HepG2 (cell line): ENCODE data around the gene P4HB. TPM values are rescaled to one million over a fixed set of nuclear protein-coding genes. Genes with fewer than 3 reads are reported as not detected.

ENCODE experiments used
- GTF3A ChIP-seq: sonication (generic); formaldehyde crosslinking; conservative IDR thresholded peaks from 2 replicates; pipeline ENCODE4 v1.4.0; 2020; ENCODE audit warnings: mild to moderate bottlenecking, missing genetic modification reagents
- HOXA5 ChIP-seq: sonication (generic); formaldehyde crosslinking; IDR thresholded peaks from 2 replicates; pipeline ENCODE4 v1.4.0; 2020; ENCODE audit warnings: missing genetic modification reagents
- KDM4B ChIP-seq: sonication (generic); formaldehyde crosslinking; IDR thresholded peaks from 2 replicates; pipeline ENCODE4 v1.4.0; 2020; ENCODE audit warnings: missing genetic modification reagents
- MYNN ChIP-seq: sonication (generic); formaldehyde crosslinking; IDR thresholded peaks from 2 replicates; pipeline ENCODE4 v1.4.0; 2020; ENCODE audit warnings: mild to moderate bottlenecking, low read depth, missing genetic modification reagents
- POLR2A ChIP-seq, 2 experiments: IDR thresholded peaks; 2 replicates each; pipeline ENCODE4 v1.6.1; 2011; ENCODE audit warnings: low read depth in 2 of 2, low read length in 2 of 2, mild to moderate bottlenecking in 1 of 2, moderate library complexity in 1 of 2; ENCODE audit not compliant: insufficient read depth in 1 of 2
- SNAI1 ChIP-seq: sonication (generic); formaldehyde crosslinking; IDR thresholded peaks from 2 replicates; pipeline ENCODE4 v1.5.0; 2020; ENCODE audit warnings: mild to moderate bottlenecking, missing genetic modification reagents, borderline replicate concordance
- STAT6 ChIP-seq: sonication (generic); formaldehyde crosslinking; IDR thresholded peaks from 2 replicates; pipeline ENCODE4 v1.4.0; 2020; ENCODE audit warnings: missing genetic modification reagents, mild to moderate bottlenecking, borderline replicate concordance
- ZFP82 ChIP-seq: sonication (generic); formaldehyde crosslinking; IDR thresholded peaks from 2 replicates; pipeline ENCODE4 v1.5.1; 2020; ENCODE audit warnings: mild to moderate bottlenecking, missing genetic modification reagents, borderline replicate concordance
- ZHX1 ChIP-seq: sonication (generic); formaldehyde crosslinking; IDR thresholded peaks from 2 replicates; pipeline ENCODE4 v1.8.1; 2022; ENCODE audit warnings: low read depth, mild to moderate bottlenecking, missing genetic modification reagents
- ZNF207 ChIP-seq: fragments of 450-650 bp; IDR thresholded peaks from 2 replicates; pipeline ENCODE4 v1.6.1; 2016; ENCODE audit warnings: antibody characterized with exemption, borderline replicate concordance
- ZNF253 ChIP-seq: sonication (generic); formaldehyde crosslinking; IDR thresholded peaks from 2 replicates; pipeline ENCODE4 v1.8.0; 2022; ENCODE audit warnings: mild to moderate bottlenecking, missing genetic modification reagents, borderline replicate concordance
- ZNF383 ChIP-seq: sonication (generic); formaldehyde crosslinking; IDR thresholded peaks from 2 replicates; pipeline ENCODE4 v1.4.0; 2020; ENCODE audit warnings: missing genetic modification reagents, mild to moderate bottlenecking, borderline replicate concordance
- polyA plus RNA-seq, 8 experiments: library from polyadenylated mRNA; depleted of rRNA in 3 of 8; stranded (reverse) in 7 of 8; unstranded in 1 of 8; fragments of >200 nt; fragmentation: Illumina TruSeq in 4 of 8; extraction: Trizol in 4 of 8; gene quantifications; 2 replicates each; pipeline versions ENCODE4 v1.2.1 to v1.2.3, GENCODE V29; 2011 to 2016; ENCODE audit warnings: low read depth in 4 of 8, missing spikeins in 1 of 8, mixed read lengths in 1 of 8; ENCODE audit not compliant: insufficient read depth in 1 of 8
- total RNA-seq, 5 experiments: library from RNA; depleted of rRNA; stranded (reverse); fragments of >200 nt; fragmentation: Illumina TruSeq; extraction: Trizol; gene quantifications; 2 replicates each; pipeline ENCODE4 v1.2.3, GENCODE V29; 2016; ENCODE audit warnings: low read depth in 1 of 5
- TF ChIP-seq, protein P1 (sequence below): sonication (generic); formaldehyde crosslinking; IDR thresholded peaks from 2 replicates; pipeline ENCODE4 v1.4.0; 2020; ENCODE audit warnings: missing genetic modification reagents
- TF ChIP-seq, protein P2 (sequence below): sonication (generic); formaldehyde crosslinking; IDR thresholded peaks from 2 replicates; pipeline ENCODE4 v1.8.0; 2022; ENCODE audit warnings: mild to moderate bottlenecking, missing genetic modification reagents

P4HB gene
- total and polyA plus RNA-seq, 2 of the 13 experiments (the other 11 are each of a cell fraction or from before 2014, with no cell fraction given), result 185 to 782 TPM

- TF ChIP-seq, protein P1, sequence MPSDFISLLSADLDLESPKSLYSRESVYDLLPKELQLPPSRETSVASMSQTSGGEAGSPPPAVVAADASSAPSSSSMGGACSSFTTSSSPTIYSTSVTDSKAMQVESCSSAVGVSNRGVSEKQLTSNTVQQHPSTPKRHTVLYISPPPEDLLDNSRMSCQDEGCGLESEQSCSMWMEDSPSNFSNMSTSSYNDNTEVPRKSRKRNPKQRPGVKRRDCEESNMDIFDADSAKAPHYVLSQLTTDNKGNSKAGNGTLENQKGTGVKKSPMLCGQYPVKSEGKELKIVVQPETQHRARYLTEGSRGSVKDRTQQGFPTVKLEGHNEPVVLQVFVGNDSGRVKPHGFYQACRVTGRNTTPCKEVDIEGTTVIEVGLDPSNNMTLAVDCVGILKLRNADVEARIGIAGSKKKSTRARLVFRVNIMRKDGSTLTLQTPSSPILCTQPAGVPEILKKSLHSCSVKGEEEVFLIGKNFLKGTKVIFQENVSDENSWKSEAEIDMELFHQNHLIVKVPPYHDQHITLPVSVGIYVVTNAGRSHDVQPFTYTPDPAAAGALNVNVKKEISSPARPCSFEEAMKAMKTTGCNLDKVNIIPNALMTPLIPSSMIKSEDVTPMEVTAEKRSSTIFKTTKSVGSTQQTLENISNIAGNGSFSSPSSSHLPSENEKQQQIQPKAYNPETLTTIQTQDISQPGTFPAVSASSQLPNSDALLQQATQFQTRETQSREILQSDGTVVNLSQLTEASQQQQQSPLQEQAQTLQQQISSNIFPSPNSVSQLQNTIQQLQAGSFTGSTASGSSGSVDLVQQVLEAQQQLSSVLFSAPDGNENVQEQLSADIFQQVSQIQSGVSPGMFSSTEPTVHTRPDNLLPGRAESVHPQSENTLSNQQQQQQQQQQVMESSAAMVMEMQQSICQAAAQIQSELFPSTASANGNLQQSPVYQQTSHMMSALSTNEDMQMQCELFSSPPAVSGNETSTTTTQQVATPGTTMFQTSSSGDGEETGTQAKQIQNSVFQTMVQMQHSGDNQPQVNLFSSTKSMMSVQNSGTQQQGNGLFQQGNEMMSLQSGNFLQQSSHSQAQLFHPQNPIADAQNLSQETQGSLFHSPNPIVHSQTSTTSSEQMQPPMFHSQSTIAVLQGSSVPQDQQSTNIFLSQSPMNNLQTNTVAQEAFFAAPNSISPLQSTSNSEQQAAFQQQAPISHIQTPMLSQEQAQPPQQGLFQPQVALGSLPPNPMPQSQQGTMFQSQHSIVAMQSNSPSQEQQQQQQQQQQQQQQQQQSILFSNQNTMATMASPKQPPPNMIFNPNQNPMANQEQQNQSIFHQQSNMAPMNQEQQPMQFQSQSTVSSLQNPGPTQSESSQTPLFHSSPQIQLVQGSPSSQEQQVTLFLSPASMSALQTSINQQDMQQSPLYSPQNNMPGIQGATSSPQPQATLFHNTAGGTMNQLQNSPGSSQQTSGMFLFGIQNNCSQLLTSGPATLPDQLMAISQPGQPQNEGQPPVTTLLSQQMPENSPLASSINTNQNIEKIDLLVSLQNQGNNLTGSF (CRISPR knock-in tag), result peak; percentile 89
- TF ChIP-seq GTF3A (CRISPR knock-in tag) (no peak), ZNF253 (CRISPR knock-in tag) (peak; percentile 89; the same call in 1 of the 2 replicates), SNAI1 (CRISPR knock-in tag) (peak; percentile 31; the same call in 1 of the 2 replicates), ZHX1 (CRISPR knock-in tag) (peak; percentile 96; the same call in 1 of the 2 replicates), ZNF207 (no peak), ZNF383 (CRISPR knock-in tag) (no peak), POLR2A (IDR thresholded peaks at IDR 0.05; ENCODE audit: insufficient read depth in 1 of 2, low read depth in 2 of 2, low read length in 2 of 2) (peak in 1 of 2 experiments; percentile 58; a peak in 2 of 4 replicates), MYNN (CRISPR knock-in tag) (peak; percentile 92; the same call in 1 of the 2 replicates), HOXA5 (CRISPR knock-in tag) (peak; percentile 51), KDM4B (CRISPR knock-in tag) (no peak), STAT6 (CRISPR knock-in tag) (peak; percentile 86; the same call in 1 of the 2 replicates), ZFP82 (CRISPR knock-in tag) (0 out of 2 replicates have a peak, but pooled peaks have one; percentile 91)
- TF ChIP-seq, protein P2, sequence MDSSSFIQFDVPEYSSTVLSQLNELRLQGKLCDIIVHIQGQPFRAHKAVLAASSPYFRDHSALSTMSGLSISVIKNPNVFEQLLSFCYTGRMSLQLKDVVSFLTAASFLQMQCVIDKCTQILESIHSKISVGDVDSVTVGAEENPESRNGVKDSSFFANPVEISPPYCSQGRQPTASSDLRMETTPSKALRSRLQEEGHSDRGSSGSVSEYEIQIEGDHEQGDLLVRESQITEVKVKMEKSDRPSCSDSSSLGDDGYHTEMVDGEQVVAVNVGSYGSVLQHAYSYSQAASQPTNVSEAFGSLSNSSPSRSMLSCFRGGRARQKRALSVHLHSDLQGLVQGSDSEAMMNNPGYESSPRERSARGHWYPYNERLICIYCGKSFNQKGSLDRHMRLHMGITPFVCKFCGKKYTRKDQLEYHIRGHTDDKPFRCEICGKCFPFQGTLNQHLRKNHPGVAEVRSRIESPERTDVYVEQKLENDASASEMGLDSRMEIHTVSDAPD (CRISPR knock-in tag), result 0 out of 2 replicates have a peak, but pooled peaks have one; percentile 42
Observed at GRCh38 chr17:81871387-81872230, 11.3 kb upstream of the P4HB start (continued).
